Liver (tissue), 9 donors: Measurements from ENCODE around the gene BLTP1. TPM values are rescaled to one million over a fixed set of nuclear protein-coding genes. Genes with fewer than 3 reads are reported as not detected.

Source experiments
- DNase-seq: peaks from one replicate; pipeline ENCODE4 v3.0.0-alpha.2; 2017; ENCODE audit warnings: low spot score
- H3K27ac ChIP-seq, 2 donors: one replicate each; pipeline ENCODE4 v1.7.0; 2013; ENCODE audit warnings: inconsistent platforms in 2 of 2, low read length in 2 of 2, control low read depth in 1 of 2, low read depth in 1 of 2, mild to moderate bottlenecking in 1 of 2
- H3K27me3 ChIP-seq, 4 donors: one replicate each; pipeline versions ENCODE4 v1.6.1 to v1.7.0; 2013; ENCODE audit warnings: low read length in 3 of 4, inconsistent platforms in 1 of 4, mild to moderate bottlenecking in 1 of 4, moderate library complexity in 1 of 4; ENCODE audit not compliant: control insufficient read depth in 4 of 4, insufficient read depth in 4 of 4
- H3K36me3 ChIP-seq, 4 donors: one replicate each; pipeline versions ENCODE4 v1.6.1 to v1.7.0; 2013; ENCODE audit warnings: low read length in 3 of 4, mild to moderate bottlenecking in 3 of 4, low read depth in 1 of 4, moderate library complexity in 1 of 4; ENCODE audit not compliant: control insufficient read depth in 4 of 4, insufficient read depth in 3 of 4
- H3K4me1 ChIP-seq, 4 donors: one replicate each; pipeline versions ENCODE4 v1.6.1 to v1.7.0; 2013; ENCODE audit warnings: low read length in 3 of 4, mild to moderate bottlenecking in 3 of 4, moderate library complexity in 1 of 4; ENCODE audit not compliant: control insufficient read depth in 4 of 4, insufficient read depth in 4 of 4
- H3K4me3 ChIP-seq, 3 donors: one replicate each; pipeline versions ENCODE4 v1.6.1 to v1.7.0; 2013; ENCODE audit warnings: low read length in 3 of 3, control low read depth in 1 of 3, low read depth in 1 of 3, mild to moderate bottlenecking in 1 of 3
- H3K9ac ChIP-seq, 2 donors: one replicate each; pipeline ENCODE4 v1.7.0; 2013; ENCODE audit warnings: low read length in 2 of 2, mild to moderate bottlenecking in 2 of 2, moderate library complexity in 2 of 2, control low read depth in 1 of 2, low read depth in 1 of 2
- H3K9me3 ChIP-seq, 4 donors: one replicate each; pipeline versions ENCODE4 v1.6.1 to v1.7.0; 2013; ENCODE audit warnings: low read length in 3 of 4; ENCODE audit not compliant: control insufficient read depth in 4 of 4
- ATF3 ChIP-seq: IDR thresholded peaks from 2 replicates; pipeline ENCODE4 v1.6.1; 2016; ENCODE audit warnings: antibody characterized with exemption
- CTCF ChIP-seq: fragments of 150-350 bp; IDR thresholded peaks from 2 replicates; pipeline ENCODE4 v1.5.1; 2017; ENCODE audit warnings: improper control_type of control experiment, low read depth, low read length; ENCODE audit not compliant: missing input control
- EGR1 ChIP-seq, 2 donors: IDR thresholded peaks; 2 replicates each; pipeline ENCODE4 v1.6.1; 2016 to 2018; ENCODE audit warnings: antibody characterized with exemption in 2 of 2, low read depth in 2 of 2
- FOXA1 ChIP-seq: IDR thresholded peaks from 2 replicates; pipeline ENCODE4 v1.6.1; 2016; ENCODE audit warnings: antibody characterized with exemption
- FOXA2 ChIP-seq: IDR thresholded peaks from 2 replicates; pipeline ENCODE4 v1.6.1; 2016; ENCODE audit warnings: antibody characterized with exemption
- GABPA ChIP-seq, 2 donors: IDR thresholded peaks in 1 of 2; conservative IDR thresholded peaks in 1 of 2; 2 replicates each; pipeline ENCODE4 v1.6.1; 2016; ENCODE audit warnings: antibody characterized with exemption in 2 of 2, mild to moderate bottlenecking in 1 of 2, moderate library complexity in 1 of 2
- HNF4A ChIP-seq, 2 donors: conservative IDR thresholded peaks; 2 replicates each; pipeline ENCODE4 v1.6.1; 2016; ENCODE audit warnings: antibody characterized with exemption in 2 of 2, mild to moderate bottlenecking in 2 of 2
- HNF4G ChIP-seq: IDR thresholded peaks from 2 replicates; pipeline ENCODE4 v1.6.1; 2016; ENCODE audit warnings: antibody characterized with exemption
- JUND ChIP-seq, 2 donors: IDR thresholded peaks; 2 replicates each; pipeline ENCODE4 v1.6.1; 2016; ENCODE audit warnings: antibody characterized with exemption in 2 of 2
- NR2F2 ChIP-seq: IDR thresholded peaks from 2 replicates; pipeline ENCODE4 v1.6.1; 2016; ENCODE audit warnings: antibody characterized with exemption
- RAD21 ChIP-seq, 2 donors: IDR thresholded peaks; 2 replicates each; pipeline ENCODE4 v1.6.1; 2016; ENCODE audit warnings: antibody characterized with exemption in 2 of 2, mild to moderate bottlenecking in 2 of 2
- RXRA ChIP-seq, 2 donors: IDR thresholded peaks; 2 replicates each; pipeline ENCODE4 v1.6.1; 2017 to 2018; ENCODE audit warnings: antibody characterized with exemption in 2 of 2, mild to moderate bottlenecking in 1 of 2
- SP1 ChIP-seq: IDR thresholded peaks from 2 replicates; pipeline ENCODE4 v1.6.1; 2018; ENCODE audit warnings: antibody characterized with exemption, mild to moderate bottlenecking
- TAF1 ChIP-seq: conservative IDR thresholded peaks from 2 replicates; pipeline ENCODE4 v1.6.1; 2016; ENCODE audit warnings: antibody characterized with exemption, mild to moderate bottlenecking
- YY1 ChIP-seq: IDR thresholded peaks from 2 replicates; pipeline ENCODE4 v1.6.1; 2016; ENCODE audit warnings: antibody characterized with exemption, mild to moderate bottlenecking
- ZBTB33 ChIP-seq: IDR thresholded peaks from 2 replicates; pipeline ENCODE4 v1.6.1; 2016; ENCODE audit warnings: antibody characterized with exemption
- WGBS: extraction: QIAGEN DNeasy Blood & Tissue Kit; methylation state at CpG from one replicate; pipeline ENCODE4 v1.1.7; 2013; 5-methylcytosine and 5-hydroxymethylcytosine counted together
- polyA plus RNA-seq, 2 donors: library from polyadenylated mRNA; stranded (reverse) in 1 of 2; unstranded in 1 of 2; fragments of 200-250 nt in 1 of 2; fragments of >200 nt in 1 of 2; fragmentation: Nextera tagmentation in 1 of 2; extraction: Ambion mirVana in 1 of 2; gene quantifications; one replicate each; pipeline versions ENCODE4 v1.2.1 to v1.2.3, GENCODE V29; 2013 to 2015
- total RNA-seq, 2 donors: library from RNA; depleted of rRNA; stranded (reverse); fragments of >200 nt; gene quantifications; one replicate each; pipeline ENCODE4 v1.2.3, GENCODE V29; 2014
- TF ChIP-seq, protein P1 (sequence below): IDR thresholded peaks from 2 replicates; pipeline ENCODE4 v1.6.1; 2016; ENCODE audit warnings: antibody characterized with exemption
- TF ChIP-seq, protein P2 (sequence below): IDR thresholded peaks from 2 replicates; pipeline ENCODE4 v1.6.1; 2016; ENCODE audit warnings: antibody characterized with exemption, mild to moderate bottlenecking
- donor health status: healthy.
- donor health status: healthy.
- donor health status: healthy.
- donor health status: healthy.
- donor health status: healthy.

The BLTP1 gene
- total and polyA plus RNA-seq, 4 donors: 10.6 to 70.9 (median 25.3) TPM

GRCh38 chr4:122118243-122118642, 33.9 kb upstream of the BLTP1 start:
- WGBS: 39% methylated on average over 1 of the region's 1 CpG
- TF ChIP-seq ZBTB33 (no peak), FOXA1 (no peak)
- no peak overlapping the region for H3K9ac ChIP-seq
- H3K27me3 ChIP-seq: no peaks in the 10 kb centered on the region
- no peak overlapping the region for H3K27ac ChIP-seq
- H3K9me3 ChIP-seq: peaks cover 2 to 4% (median 3%) of the 10 kb centered on the region in 4 donors
- DNase-seq: no peak
- no peak overlapping the region for H3K4me3 ChIP-seq
- no peaks in the 10 kb centered on the region for H3K36me3 ChIP-seq
- H3K4me1 ChIP-seq: no peaks in the 10 kb centered on the region

- no peaks in the 10 kb centered on the region for H3K27me3 ChIP-seq
Measured at GRCh38 chr4:122119739-122120138, 32.4 kb upstream of the BLTP1 start.

More at GRCh38 chr4:122119739-122120138, 32.4 kb upstream of the BLTP1 start:
- 94% methylated on average over 1 of the region's 1 CpG for WGBS
- Histone ChIP-seq H3K9ac (no peak overlapping the region), H3K27ac (no peak overlapping the region), H3K36me3 (no peaks in the 10 kb centered on the region), H3K4me1 (no peaks in the 10 kb centered on the region), H3K4me3 (no peak overlapping the region), H3K9me3 (peaks cover 2 to 7% (median 5%) of the 10 kb centered on the region in 4 donors)
- no peak for TF ChIP-seq ATF3
- TF ChIP-seq ZBTB33: no peak
- TF ChIP-seq, protein P1, sequence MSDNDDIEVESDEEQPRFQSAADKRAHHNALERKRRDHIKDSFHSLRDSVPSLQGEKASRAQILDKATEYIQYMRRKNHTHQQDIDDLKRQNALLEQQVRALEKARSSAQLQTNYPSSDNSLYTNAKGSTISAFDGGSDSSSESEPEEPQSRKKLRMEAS: no peak
- TF ChIP-seq FOXA2: no peak
- TF ChIP-seq TAF1: no peak
- TF ChIP-seq NR2F2: no peak
- TF ChIP-seq SP1: no peak
- TF ChIP-seq HNF4A (conservative IDR thresholded peaks at IDR 0.05): no peak
- TF ChIP-seq YY1: no peak
- TF ChIP-seq GABPA (IDR thresholded peaks at IDR 0.05 in 1 of 2, conservative IDR thresholded peaks at IDR 0.05 in 1 of 2): no peak
- TF ChIP-seq RAD21 (IDR thresholded peaks at IDR 0.05): no peak
- TF ChIP-seq, protein P2, sequence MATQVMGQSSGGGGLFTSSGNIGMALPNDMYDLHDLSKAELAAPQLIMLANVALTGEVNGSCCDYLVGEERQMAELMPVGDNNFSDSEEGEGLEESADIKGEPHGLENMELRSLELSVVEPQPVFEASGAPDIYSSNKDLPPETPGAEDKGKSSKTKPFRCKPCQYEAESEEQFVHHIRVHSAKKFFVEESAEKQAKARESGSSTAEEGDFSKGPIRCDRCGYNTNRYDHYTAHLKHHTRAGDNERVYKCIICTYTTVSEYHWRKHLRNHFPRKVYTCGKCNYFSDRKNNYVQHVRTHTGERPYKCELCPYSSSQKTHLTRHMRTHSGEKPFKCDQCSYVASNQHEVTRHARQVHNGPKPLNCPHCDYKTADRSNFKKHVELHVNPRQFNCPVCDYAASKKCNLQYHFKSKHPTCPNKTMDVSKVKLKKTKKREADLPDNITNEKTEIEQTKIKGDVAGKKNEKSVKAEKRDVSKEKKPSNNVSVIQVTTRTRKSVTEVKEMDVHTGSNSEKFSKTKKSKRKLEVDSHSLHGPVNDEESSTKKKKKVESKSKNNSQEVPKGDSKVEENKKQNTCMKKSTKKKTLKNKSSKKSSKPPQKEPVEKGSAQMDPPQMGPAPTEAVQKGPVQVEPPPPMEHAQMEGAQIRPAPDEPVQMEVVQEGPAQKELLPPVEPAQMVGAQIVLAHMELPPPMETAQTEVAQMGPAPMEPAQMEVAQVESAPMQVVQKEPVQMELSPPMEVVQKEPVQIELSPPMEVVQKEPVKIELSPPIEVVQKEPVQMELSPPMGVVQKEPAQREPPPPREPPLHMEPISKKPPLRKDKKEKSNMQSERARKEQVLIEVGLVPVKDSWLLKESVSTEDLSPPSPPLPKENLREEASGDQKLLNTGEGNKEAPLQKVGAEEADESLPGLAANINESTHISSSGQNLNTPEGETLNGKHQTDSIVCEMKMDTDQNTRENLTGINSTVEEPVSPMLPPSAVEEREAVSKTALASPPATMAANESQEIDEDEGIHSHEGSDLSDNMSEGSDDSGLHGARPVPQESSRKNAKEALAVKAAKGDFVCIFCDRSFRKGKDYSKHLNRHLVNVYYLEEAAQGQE: no peak
- no peak for TF ChIP-seq CTCF
- no peak for TF ChIP-seq EGR1 (IDR thresholded peaks at IDR 0.05; ENCODE audit: low read depth in 2 of 2)
- TF ChIP-seq FOXA1: no peak
- TF ChIP-seq JUND (IDR thresholded peaks at IDR 0.05): no peak
- TF ChIP-seq HNF4G: no peak
- no peak for TF ChIP-seq RXRA (IDR thresholded peaks at IDR 0.05)
- DNase-seq: no peak
